GM21825 (cell line): ENCODE results near the gene TK2.
A peak's percentile ranks its signal among the peaks of the same experiment; 100 is the strongest.

Experiments used
- ATAC-seq: cut with Tn5 transposase; IDR thresholded peaks from one replicate; pipeline ENCODE4 v1.9.1; 2021; ENCODE audit warnings: mild to moderate bottlenecking, moderate library complexity; ENCODE audit not compliant: unreplicated experiment

Gene TK2

GRCh38 chr16:66547101-66547989, 2.6 kb downstream of the TK2 start:
- no peak for ATAC-seq

GRCh38 chr16:66544016-66544757, 5.7 kb downstream of the TK2 start:
- no peak for ATAC-seq

GRCh38 chr16:66543541-66543940, 6.4 kb downstream of the TK2 start:
- ATAC-seq, result no peak

GRCh38 chr16:66542396-66542795, 7.5 kb downstream of the TK2 start:
- no peak for ATAC-seq

GRCh38 chr16:66541388-66542355, 8.2 kb downstream of the TK2 start:
- no peak for ATAC-seq

- no peak for ATAC-seq
Measured at GRCh38 chr16:66539623-66540469, 10.1 kb downstream of the TK2 start.

GRCh38 chr16:66538910-66539309, 11.0 kb downstream of the TK2 start:
- no peak for ATAC-seq

GRCh38 chr16:66537236-66537635, 12.7 kb downstream of the TK2 start:
- ATAC-seq, result no peak

GRCh38 chr16:66536525-66536924, 13.4 kb downstream of the TK2 start:
- ATAC-seq, result no peak

- ATAC-seq, result no peak
Measured at GRCh38 chr16:66534376-66534799, 15.5 kb downstream of the TK2 start.

GRCh38 chr16:66529475-66529874, 20.4 kb downstream of the TK2 start:
- ATAC-seq, result no peak

- ATAC-seq, result no peak
Measured at GRCh38 chr16:66528294-66528693, 21.6 kb downstream of the TK2 start.

GRCh38 chr16:66525396-66526180, 24.3 kb downstream of the TK2 start:
- ATAC-seq, result no peak

- peak; percentile 61 for ATAC-seq
Measured at GRCh38 chr16:66524601-66525164, 25.2 kb downstream of the TK2 start.

- no peak for ATAC-seq
Measured at GRCh38 chr16:66523861-66524354, 26.0 kb downstream of the TK2 start.

- ATAC-seq, result no peak
Measured at GRCh38 chr16:66522816-66523590, 26.9 kb downstream of the TK2 start.

GRCh38 chr16:66521951-66522771, 27.8 kb downstream of the TK2 start:
- peak; percentile 64 for ATAC-seq
